Liver (tissue), 9 donors: ENCODE data around the gene KLHL14. TPM values are rescaled to one million over a fixed set of nuclear protein-coding genes. Genes with fewer than 3 reads are reported as not detected.

Experiments used
- DNase-seq: peaks from one replicate; pipeline ENCODE4 v3.0.0-alpha.2; 2017; ENCODE audit warnings: low spot score
- H3K27ac ChIP-seq, 2 donors: one replicate each; pipeline ENCODE4 v1.7.0; 2013; ENCODE audit warnings: inconsistent platforms in 2 of 2, low read length in 2 of 2, control low read depth in 1 of 2, low read depth in 1 of 2, mild to moderate bottlenecking in 1 of 2
- H3K27me3 ChIP-seq, 4 donors: one replicate each; pipeline versions ENCODE4 v1.6.1 to v1.7.0; 2013; ENCODE audit warnings: low read length in 3 of 4, inconsistent platforms in 1 of 4, mild to moderate bottlenecking in 1 of 4, moderate library complexity in 1 of 4; ENCODE audit not compliant: control insufficient read depth in 4 of 4, insufficient read depth in 4 of 4
- H3K36me3 ChIP-seq, 4 donors: one replicate each; pipeline versions ENCODE4 v1.6.1 to v1.7.0; 2013; ENCODE audit warnings: low read length in 3 of 4, mild to moderate bottlenecking in 3 of 4, low read depth in 1 of 4, moderate library complexity in 1 of 4; ENCODE audit not compliant: control insufficient read depth in 4 of 4, insufficient read depth in 3 of 4
- H3K4me1 ChIP-seq, 4 donors: one replicate each; pipeline versions ENCODE4 v1.6.1 to v1.7.0; 2013; ENCODE audit warnings: low read length in 3 of 4, mild to moderate bottlenecking in 3 of 4, moderate library complexity in 1 of 4; ENCODE audit not compliant: control insufficient read depth in 4 of 4, insufficient read depth in 4 of 4
- H3K4me3 ChIP-seq, 3 donors: one replicate each; pipeline versions ENCODE4 v1.6.1 to v1.7.0; 2013; ENCODE audit warnings: low read length in 3 of 3, control low read depth in 1 of 3, low read depth in 1 of 3, mild to moderate bottlenecking in 1 of 3
- H3K9ac ChIP-seq, 2 donors: one replicate each; pipeline ENCODE4 v1.7.0; 2013; ENCODE audit warnings: low read length in 2 of 2, mild to moderate bottlenecking in 2 of 2, moderate library complexity in 2 of 2, control low read depth in 1 of 2, low read depth in 1 of 2
- H3K9me3 ChIP-seq, 4 donors: one replicate each; pipeline versions ENCODE4 v1.6.1 to v1.7.0; 2013; ENCODE audit warnings: low read length in 3 of 4; ENCODE audit not compliant: control insufficient read depth in 4 of 4
- ATF3 ChIP-seq: IDR thresholded peaks from 2 replicates; pipeline ENCODE4 v1.6.1; 2016; ENCODE audit warnings: antibody characterized with exemption
- FOXA2 ChIP-seq: IDR thresholded peaks from 2 replicates; pipeline ENCODE4 v1.6.1; 2016; ENCODE audit warnings: antibody characterized with exemption
- GABPA ChIP-seq, 2 donors: IDR thresholded peaks in 1 of 2; conservative IDR thresholded peaks in 1 of 2; 2 replicates each; pipeline ENCODE4 v1.6.1; 2016; ENCODE audit warnings: antibody characterized with exemption in 2 of 2, mild to moderate bottlenecking in 1 of 2, moderate library complexity in 1 of 2
- JUND ChIP-seq, 2 donors: IDR thresholded peaks; 2 replicates each; pipeline ENCODE4 v1.6.1; 2016; ENCODE audit warnings: antibody characterized with exemption in 2 of 2
- MAX ChIP-seq: IDR thresholded peaks from 2 replicates; pipeline ENCODE4 v1.6.1; 2016; ENCODE audit warnings: antibody characterized with exemption
- NR2F2 ChIP-seq: IDR thresholded peaks from 2 replicates; pipeline ENCODE4 v1.6.1; 2016; ENCODE audit warnings: antibody characterized with exemption
- REST ChIP-seq: IDR thresholded peaks from 2 replicates; pipeline ENCODE4 v1.6.1; 2016; ENCODE audit warnings: antibody characterized with exemption, mild to moderate bottlenecking
- RXRA ChIP-seq, 2 donors: IDR thresholded peaks; 2 replicates each; pipeline ENCODE4 v1.6.1; 2017 to 2018; ENCODE audit warnings: antibody characterized with exemption in 2 of 2, mild to moderate bottlenecking in 1 of 2
- SP1 ChIP-seq: IDR thresholded peaks from 2 replicates; pipeline ENCODE4 v1.6.1; 2018; ENCODE audit warnings: antibody characterized with exemption, mild to moderate bottlenecking
- TAF1 ChIP-seq: conservative IDR thresholded peaks from 2 replicates; pipeline ENCODE4 v1.6.1; 2016; ENCODE audit warnings: antibody characterized with exemption, mild to moderate bottlenecking
- YY1 ChIP-seq: IDR thresholded peaks from 2 replicates; pipeline ENCODE4 v1.6.1; 2016; ENCODE audit warnings: antibody characterized with exemption, mild to moderate bottlenecking
- WGBS: extraction: QIAGEN DNeasy Blood & Tissue Kit; methylation state at CpG from one replicate; pipeline ENCODE4 v1.1.7; 2013; 5-methylcytosine and 5-hydroxymethylcytosine counted together
- polyA plus RNA-seq, 2 donors: library from polyadenylated mRNA; stranded (reverse) in 1 of 2; unstranded in 1 of 2; fragments of 200-250 nt in 1 of 2; fragments of >200 nt in 1 of 2; fragmentation: Nextera tagmentation in 1 of 2; extraction: Ambion mirVana in 1 of 2; gene quantifications; one replicate each; pipeline versions ENCODE4 v1.2.1 to v1.2.3, GENCODE V29; 2013 to 2015
- total RNA-seq, 2 donors: library from RNA; depleted of rRNA; stranded (reverse); fragments of >200 nt; gene quantifications; one replicate each; pipeline ENCODE4 v1.2.3, GENCODE V29; 2014
- TF ChIP-seq, protein P1 (sequence below): fragments of 150-350 bp; IDR thresholded peaks from 2 replicates; pipeline ENCODE4 v1.5.1; 2017; ENCODE audit warnings: improper control_type of control experiment, low read depth, low read length; ENCODE audit not compliant: missing input control
- donor health status: healthy.
- donor health status: healthy.
- donor health status: healthy.
- donor health status: healthy.
- donor health status: healthy.

Gene KLHL14
- total and polyA plus RNA-seq, 4 donors: 0.02 to 1.1 (median 0.15) TPM

DNA sequence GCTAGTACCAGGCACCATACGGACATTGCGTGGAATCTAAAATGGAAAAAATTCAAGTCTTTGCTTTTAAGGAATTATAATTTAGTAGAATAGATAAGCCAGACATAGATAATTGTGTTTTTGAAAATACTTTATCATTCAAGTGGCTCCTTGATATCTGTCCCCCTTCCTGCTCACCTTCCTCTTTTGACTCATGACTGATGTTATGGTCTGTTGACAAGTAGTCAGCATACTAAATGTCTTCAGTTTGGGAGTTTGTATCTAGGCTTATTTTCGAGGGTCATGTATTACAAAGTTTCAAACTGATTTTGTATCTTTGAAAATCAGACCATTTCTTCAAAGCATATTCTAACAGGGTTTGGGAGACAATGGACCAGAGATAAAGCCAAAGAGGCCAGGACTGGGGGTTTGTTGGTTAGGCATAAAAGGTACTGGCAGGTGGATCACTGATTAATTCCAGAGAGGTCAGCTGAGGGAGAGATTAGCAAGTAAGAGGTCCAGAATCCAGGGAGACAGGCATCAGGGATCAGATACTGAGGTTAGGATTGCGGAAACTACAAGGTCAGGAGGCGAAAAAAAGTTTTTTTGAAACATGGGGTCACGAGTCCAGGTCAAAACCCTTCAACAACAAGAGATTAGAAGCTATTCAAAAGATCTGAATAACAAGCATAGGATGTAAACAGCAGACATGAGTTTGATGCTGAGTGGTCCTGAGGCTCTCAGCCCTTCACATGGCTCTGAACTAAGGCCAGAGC lies 31.5 kb upstream of the KLHL14 start:
- DNase-seq: no peak
- H3K4me1 ChIP-seq: no peaks in the 10 kb centered on the region
- no peak overlapping the region for H3K4me3 ChIP-seq
- TF ChIP-seq FOXA2 (no peak), SP1 (no peak), MAX (no peak), TAF1 (no peak), YY1 (no peak), GABPA (IDR thresholded peaks at IDR 0.05 in 1 of 2, conservative IDR thresholded peaks at IDR 0.05 in 1 of 2) (no peak), ATF3 (no peak), JUND (IDR thresholded peaks at IDR 0.05) (no peak)
- H3K36me3 ChIP-seq: no peaks in the 10 kb centered on the region
- no peak overlapping the region for H3K9ac ChIP-seq
- H3K27me3 ChIP-seq: peaks cover 0 to 6% (median 0%) of the 10 kb centered on the region in 4 donors
- H3K27ac ChIP-seq: no peak overlapping the region
- no peaks in the 10 kb centered on the region for H3K9me3 ChIP-seq
- WGBS: 47% methylated on average over 6 of the region's 6 CpGs

DNA sequence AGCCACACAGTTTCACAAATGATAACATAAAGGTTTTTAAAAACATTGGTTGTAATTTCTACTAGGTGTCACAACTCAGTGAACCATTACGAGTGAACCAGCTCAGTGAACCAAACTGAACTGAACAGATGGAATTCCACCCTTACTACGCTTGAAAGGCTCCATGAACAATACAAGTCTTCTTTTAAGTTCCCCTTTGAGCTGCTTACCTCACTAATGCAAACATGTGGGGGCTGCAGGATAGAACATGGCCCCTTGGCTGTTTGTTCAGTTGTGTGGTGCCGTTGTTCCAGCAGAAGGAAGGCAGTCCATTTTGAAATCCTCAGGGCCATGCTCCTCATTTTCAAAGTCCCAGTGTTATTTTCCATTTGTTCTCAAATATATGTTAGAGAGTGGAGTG lies 30.7 kb upstream of the KLHL14 start:
- peaks cover 0 to 6% (median 0%) of the 10 kb centered on the region in 4 donors for H3K27me3 ChIP-seq
- H3K36me3 ChIP-seq: no peaks in the 10 kb centered on the region
- 41% methylated on average over 3 of the region's 3 CpGs for WGBS
- TF ChIP-seq, protein P1, sequence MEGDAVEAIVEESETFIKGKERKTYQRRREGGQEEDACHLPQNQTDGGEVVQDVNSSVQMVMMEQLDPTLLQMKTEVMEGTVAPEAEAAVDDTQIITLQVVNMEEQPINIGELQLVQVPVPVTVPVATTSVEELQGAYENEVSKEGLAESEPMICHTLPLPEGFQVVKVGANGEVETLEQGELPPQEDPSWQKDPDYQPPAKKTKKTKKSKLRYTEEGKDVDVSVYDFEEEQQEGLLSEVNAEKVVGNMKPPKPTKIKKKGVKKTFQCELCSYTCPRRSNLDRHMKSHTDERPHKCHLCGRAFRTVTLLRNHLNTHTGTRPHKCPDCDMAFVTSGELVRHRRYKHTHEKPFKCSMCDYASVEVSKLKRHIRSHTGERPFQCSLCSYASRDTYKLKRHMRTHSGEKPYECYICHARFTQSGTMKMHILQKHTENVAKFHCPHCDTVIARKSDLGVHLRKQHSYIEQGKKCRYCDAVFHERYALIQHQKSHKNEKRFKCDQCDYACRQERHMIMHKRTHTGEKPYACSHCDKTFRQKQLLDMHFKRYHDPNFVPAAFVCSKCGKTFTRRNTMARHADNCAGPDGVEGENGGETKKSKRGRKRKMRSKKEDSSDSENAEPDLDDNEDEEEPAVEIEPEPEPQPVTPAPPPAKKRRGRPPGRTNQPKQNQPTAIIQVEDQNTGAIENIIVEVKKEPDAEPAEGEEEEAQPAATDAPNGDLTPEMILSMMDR: no peak
- TF ChIP-seq REST (no peak), RXRA (IDR thresholded peaks at IDR 0.05) (no peak), NR2F2 (no peak), FOXA2 (no peak)
- no peaks in the 10 kb centered on the region for H3K9me3 ChIP-seq
- H3K4me3 ChIP-seq: no peak overlapping the region
- H3K9ac ChIP-seq: no peak overlapping the region
- DNase-seq: no peak
- no peak overlapping the region for H3K27ac ChIP-seq
- H3K4me1 ChIP-seq: no peaks in the 10 kb centered on the region
